HepG2 (cell line): ENCODE data around the gene GZMH. TPM values are rescaled to one million over a fixed set of nuclear protein-coding genes. Genes with fewer than 3 reads are reported as not detected.

ENCODE experiments used
- ATAC-seq: fragments of 200-7000 bp; cut with Tn5 transposase; 3 replicates; pipeline ENCODE4 v1.9.1; 2020; ENCODE audit warnings: mild to moderate bottlenecking, moderate library complexity
- BruUV-seq: library from RNA; stranded (reverse); fragments of 400-500 nt; replicated peaks from 2 replicates; lab custom pipeline; 2021; lab: Mats Ljungman, UMichigan
- CTCF ChIA-PET: fragments of 300-600 bp; formaldehyde crosslinking; extraction: SDS; loops from one replicate; lab custom pipeline; 2021; ENCODE audit warnings: low total read pairs, inconsistent platforms, low intra/inter-chr PET ratio; lab: Yijun Ruan, JAX
- POLR2A ChIA-PET: fragments of 350-600 bp; sonication (Branson Sonifier 250); formaldehyde crosslinking; loops from one replicate; lab custom pipeline; 2020; ENCODE audit warnings: antibody characterized with exemption, inconsistent platforms; lab: Yijun Ruan, JAX
- DNase-seq: peaks from one replicate; pipeline ENCODE4 v3.0.0-alpha.2; 2015; ENCODE audit warnings: low spot score
- FAIRE-seq: peaks from 3 replicates; lab custom pipeline; 2011; peaks lifted over from hg19 to GRCh38; lab: Jason Lieb, UNC
- H2AFZ ChIP-seq: one replicate; pipeline ENCODE4 v1.6.1; 2011; ENCODE audit warnings: low read length, inconsistent platforms
- H3K27ac ChIP-seq: fragments of 300-600 bp; 3 replicates; pipeline ENCODE4 v1.8.0; 2011; ENCODE audit warnings: mixed run types, mild to moderate bottlenecking, mixed read lengths, low read length, inconsistent platforms; ENCODE audit not compliant: insufficient read depth; ENCODE audit errors: extremely low read length
- H3K27me3 ChIP-seq, 2 experiments: fragments of 200-600 bp in 1 of 2; 2 replicates in 1 of 2; 3 replicates in 1 of 2; pipeline versions ENCODE4 v1.6.0 to v1.8.0; 2011; ENCODE audit warnings: low read length in 2 of 2, mild to moderate bottlenecking in 2 of 2, moderate library complexity in 2 of 2, inconsistent platforms in 1 of 2; ENCODE audit not compliant: insufficient read depth in 2 of 2, control insufficient read depth in 1 of 2
- H3K36me3 ChIP-seq, 2 experiments: fragments of 200-600 bp in 1 of 2; replicated peaks in 1 of 2; 2 replicates in 1 of 2; 3 replicates in 1 of 2; pipeline versions ENCODE4 v1.5.1 to v1.8.0; 2011; ENCODE audit warnings: low read length in 2 of 2, inconsistent platforms in 1 of 2; ENCODE audit not compliant: insufficient read depth in 2 of 2, control insufficient read depth in 1 of 2
- H3K4me1 ChIP-seq: 2 replicates; pipeline ENCODE4 v1.5.1; 2012; ENCODE audit warnings: low read length, inconsistent platforms; ENCODE audit not compliant: insufficient read depth
- H3K4me2 ChIP-seq: 2 replicates; pipeline ENCODE4 v1.6.0; 2011; ENCODE audit warnings: low read depth, low read length, inconsistent platforms
- H3K4me3 ChIP-seq, 3 experiments: fragments of 200-600 bp in 1 of 3; sonication (generic), shearing (Covaris generic) in 1 of 3; replicated peaks in 1 of 3; 2 replicates each; pipeline ENCODE4 v1.5.1; 2011 to 2016; ENCODE audit warnings: low read length in 3 of 3, inconsistent platforms in 2 of 3, low read depth in 2 of 3, mild to moderate bottlenecking in 2 of 3, control low read depth in 1 of 3, mixed read lengths in 1 of 3; ENCODE audit not compliant: insufficient read depth in 1 of 3
- H3K79me2 ChIP-seq: one replicate; pipeline ENCODE4 v1.6.1; 2011; ENCODE audit warnings: low read length, inconsistent platforms; ENCODE audit not compliant: insufficient read depth
- H3K9ac ChIP-seq: 2 replicates; pipeline ENCODE4 v1.6.0; 2011; ENCODE audit warnings: mild to moderate bottlenecking, low read depth, low read length, inconsistent platforms; ENCODE audit not compliant: insufficient read depth
- H3K9me3 ChIP-seq: 2 replicates; pipeline ENCODE4 v1.5.1; 2012; ENCODE audit warnings: mild to moderate bottlenecking, low read length
- H4K20me1 ChIP-seq: 2 replicates; pipeline ENCODE4 v1.6.0; 2011; ENCODE audit warnings: inconsistent platforms, mild to moderate bottlenecking, low read length, moderate library complexity; ENCODE audit not compliant: insufficient read depth
- MZF1 ChIP-seq: sonication (generic); formaldehyde crosslinking; IDR thresholded peaks from 2 replicates; pipeline ENCODE4 v1.8.1; 2023; ENCODE audit warnings: mild to moderate bottlenecking, missing genetic modification reagents, borderline replicate concordance
- PAWR ChIP-seq: sonication (generic); formaldehyde crosslinking; IDR thresholded peaks from 2 replicates; pipeline ENCODE4 v1.4.0; 2020; ENCODE audit warnings: missing genetic modification reagents, mild to moderate bottlenecking, borderline replicate concordance
- SIN3B ChIP-seq: fragments of 150-350 bp; IDR thresholded peaks from 2 replicates; pipeline ENCODE4 v1.6.1; 2014; ENCODE audit warnings: low read length
- ZNF773 ChIP-seq: sonication (generic); formaldehyde crosslinking; IDR thresholded peaks from 2 replicates; pipeline ENCODE4 v1.4.0; 2020; ENCODE audit warnings: missing genetic modification reagents, borderline replicate concordance
- ZNF788 ChIP-seq: sonication (generic); formaldehyde crosslinking; IDR thresholded peaks from 2 replicates; pipeline ENCODE4 v1.5.0; 2020; ENCODE audit warnings: mild to moderate bottlenecking, missing genetic modification reagents, borderline replicate concordance
- WGBS: methylation state at CpG from one replicate; pipeline ENCODE4 v1.1.6; 2017; ENCODE audit warnings: low lambda C conversion rate; 5-methylcytosine and 5-hydroxymethylcytosine counted together
- in situ Hi-C: cut with HindIII; loops from 2 replicates; pipeline ENCODE4 v1.10.0; 2017; ENCODE audit warnings: low pct_unique_long_range_greater_than_20kb; ENCODE audit not compliant: extremely low pct_ligation_motif_present
- intact Hi-C: fragments of 100-400 bp; cut with micrococcal nuclease; formaldehyde crosslinking; loops from one replicate; pipeline ENCODE4 v1.10.0; 2022; ENCODE audit not compliant: unreplicated experiment
- polyA plus RNA-seq, 8 experiments: library from polyadenylated mRNA; depleted of rRNA in 3 of 8; stranded (reverse) in 7 of 8; unstranded in 1 of 8; fragments of >200 nt; fragmentation: Illumina TruSeq in 4 of 8; extraction: Trizol in 4 of 8; gene quantifications; 2 replicates each; pipeline versions ENCODE4 v1.2.1 to v1.2.3, GENCODE V29; 2011 to 2016; ENCODE audit warnings: low read depth in 4 of 8, missing spikeins in 1 of 8, mixed read lengths in 1 of 8; ENCODE audit not compliant: insufficient read depth in 1 of 8
- total RNA-seq, 5 experiments: library from RNA; depleted of rRNA; stranded (reverse); fragments of >200 nt; fragmentation: Illumina TruSeq; extraction: Trizol; gene quantifications; 2 replicates each; pipeline ENCODE4 v1.2.3, GENCODE V29; 2016; ENCODE audit warnings: low read depth in 1 of 5
- TF ChIP-seq, protein P1 (sequence below): sonication (generic); formaldehyde crosslinking; IDR thresholded peaks from 2 replicates; pipeline ENCODE4 v1.4.0; 2020; ENCODE audit warnings: low read depth, mild to moderate bottlenecking, missing genetic modification reagents
- TF ChIP-seq, protein P2 (sequence below): IDR thresholded peaks from 2 replicates; pipeline ENCODE4 v1.6.1; 2012; ENCODE audit warnings: low read depth, low read length, improper control_type of control experiment

The GZMH gene
- total and polyA plus RNA-seq, 2 of the 13 experiments (the other 11 are each of a cell fraction or from before 2014, with no cell fraction given), result 0.08 TPM; not detected in 1

DNA sequence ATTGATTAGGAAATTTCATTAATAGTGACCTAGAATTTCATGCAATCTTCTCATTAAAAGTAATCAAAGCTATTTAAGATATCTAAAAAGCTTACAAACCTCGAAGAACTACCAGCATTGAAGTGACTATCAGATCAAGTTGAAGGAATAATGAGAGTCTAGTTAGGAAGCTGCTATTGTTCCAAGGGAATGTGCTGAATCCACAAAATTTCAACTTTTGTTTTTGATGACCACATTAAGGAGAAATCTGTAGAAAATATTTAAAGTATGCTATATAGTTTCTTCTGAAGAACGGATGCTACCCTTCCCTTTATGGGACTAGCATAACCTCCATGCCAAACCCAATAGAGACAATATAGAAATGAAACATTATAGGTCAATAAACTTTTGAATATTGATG lies 30.9 kb downstream of the GZMH start (continued):
- TF ChIP-seq, protein P1, sequence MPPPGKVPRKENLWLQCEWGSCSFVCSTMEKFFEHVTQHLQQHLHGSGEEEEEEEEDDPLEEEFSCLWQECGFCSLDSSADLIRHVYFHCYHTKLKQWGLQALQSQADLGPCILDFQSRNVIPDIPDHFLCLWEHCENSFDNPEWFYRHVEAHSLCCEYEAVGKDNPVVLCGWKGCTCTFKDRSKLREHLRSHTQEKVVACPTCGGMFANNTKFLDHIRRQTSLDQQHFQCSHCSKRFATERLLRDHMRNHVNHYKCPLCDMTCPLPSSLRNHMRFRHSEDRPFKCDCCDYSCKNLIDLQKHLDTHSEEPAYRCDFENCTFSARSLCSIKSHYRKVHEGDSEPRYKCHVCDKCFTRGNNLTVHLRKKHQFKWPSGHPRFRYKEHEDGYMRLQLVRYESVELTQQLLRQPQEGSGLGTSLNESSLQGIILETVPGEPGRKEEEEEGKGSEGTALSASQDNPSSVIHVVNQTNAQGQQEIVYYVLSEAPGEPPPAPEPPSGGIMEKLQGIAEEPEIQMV, result no peak
- TF ChIP-seq MZF1, result no peak
- TF ChIP-seq, protein P2, sequence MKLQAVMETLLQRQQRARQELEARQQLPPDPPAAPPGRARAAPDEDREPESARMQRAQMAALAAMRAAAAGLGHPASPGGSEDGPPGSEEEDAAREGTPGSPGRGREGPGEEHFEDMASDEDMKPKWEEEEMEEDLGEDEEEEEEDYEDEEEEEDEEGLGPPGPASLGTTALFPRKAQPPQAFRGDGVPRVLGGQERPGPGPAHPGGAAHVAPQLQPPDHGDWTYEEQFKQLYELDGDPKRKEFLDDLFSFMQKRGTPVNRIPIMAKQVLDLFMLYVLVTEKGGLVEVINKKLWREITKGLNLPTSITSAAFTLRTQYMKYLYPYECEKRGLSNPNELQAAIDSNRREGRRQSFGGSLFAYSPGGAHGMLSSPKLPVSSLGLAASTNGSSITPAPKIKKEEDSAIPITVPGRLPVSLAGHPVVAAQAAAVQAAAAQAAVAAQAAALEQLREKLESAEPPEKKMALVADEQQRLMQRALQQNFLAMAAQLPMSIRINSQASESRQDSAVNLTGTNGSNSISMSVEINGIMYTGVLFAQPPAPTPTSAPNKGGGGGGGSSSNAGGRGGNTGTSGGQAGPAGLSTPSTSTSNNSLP, result no peak

DNA sequence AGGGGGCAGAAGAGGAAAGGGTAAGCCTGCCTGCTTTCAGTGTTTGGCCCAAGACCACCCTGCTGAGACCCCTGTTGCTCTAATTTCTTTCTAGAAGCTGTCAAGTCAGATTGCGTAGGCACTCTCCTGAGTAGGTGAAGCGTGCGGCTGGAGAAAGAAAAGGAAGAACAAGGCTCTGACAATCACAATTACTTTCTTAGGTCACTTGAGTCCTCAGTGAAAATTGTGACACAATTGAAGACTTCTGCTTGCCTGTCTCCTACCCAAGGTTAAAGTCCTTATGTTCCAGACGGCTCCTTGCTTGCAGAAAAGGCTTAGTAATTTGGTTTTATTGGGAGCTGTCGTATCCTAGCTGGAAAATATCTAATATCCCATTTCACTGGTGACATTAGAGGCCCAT lies 32.7 kb downstream of the GZMH start:
- Histone ChIP-seq H3K4me3 (no peak overlapping the region), H2AFZ (no peak overlapping the region), H3K27ac (no peak overlapping the region), H3K36me3 (no peaks in the 10 kb centered on the region), H3K4me1 (no peaks in the 10 kb centered on the region), H3K79me2 (no peaks in the 10 kb centered on the region), H3K4me2 (no peak overlapping the region), H3K9ac (no peak overlapping the region), H4K20me1 (no peaks in the 10 kb centered on the region), H3K9me3 (no peaks in the 10 kb centered on the region), H3K27me3 (peaks cover 5 to 35% of the 10 kb centered on the region in 2 experiments; a peak in 4 of 5 replicates)
- 52% methylated on average over 5 of the region's 5 CpGs for WGBS
- ATAC-seq, result no peak
- TF ChIP-seq PAWR (CRISPR knock-in tag) (no peak), ZNF788 (CRISPR knock-in tag) (no peak), SIN3B (no peak), ZNF773 (CRISPR knock-in tag) (no peak)
- no TSS peak for BruUV-seq
- in situ Hi-C loops, result no loop called here
- ChIA-PET CTCF (no interaction called here), POLR2A (no interaction called here)
- intact Hi-C loops, result no loop called here
- DNase-seq, result no peak
- FAIRE-seq, result no peak
